ENCODE results near the gene MYO1H. TPM values are rescaled to one million over a fixed set of nuclear protein-coding genes. Genes with fewer than 3 reads are reported as not detected.
A peak's percentile ranks its signal among the peaks of the same experiment; 100 is the strongest.

MYO1H gene
- total and polyA plus RNA-seq, 4 donors, result 0.06 to 0.15 (median 0.09) TPM; not detected in 1

GRCh38 chr12:109440851-109441490 lies 93.3 kb downstream of the MYO1H start:
- WGBS, 2 donors, result 60 to 80% methylated on average over 9 of the region's 9 CpGs
- TF ChIP-seq, protein P1, sequence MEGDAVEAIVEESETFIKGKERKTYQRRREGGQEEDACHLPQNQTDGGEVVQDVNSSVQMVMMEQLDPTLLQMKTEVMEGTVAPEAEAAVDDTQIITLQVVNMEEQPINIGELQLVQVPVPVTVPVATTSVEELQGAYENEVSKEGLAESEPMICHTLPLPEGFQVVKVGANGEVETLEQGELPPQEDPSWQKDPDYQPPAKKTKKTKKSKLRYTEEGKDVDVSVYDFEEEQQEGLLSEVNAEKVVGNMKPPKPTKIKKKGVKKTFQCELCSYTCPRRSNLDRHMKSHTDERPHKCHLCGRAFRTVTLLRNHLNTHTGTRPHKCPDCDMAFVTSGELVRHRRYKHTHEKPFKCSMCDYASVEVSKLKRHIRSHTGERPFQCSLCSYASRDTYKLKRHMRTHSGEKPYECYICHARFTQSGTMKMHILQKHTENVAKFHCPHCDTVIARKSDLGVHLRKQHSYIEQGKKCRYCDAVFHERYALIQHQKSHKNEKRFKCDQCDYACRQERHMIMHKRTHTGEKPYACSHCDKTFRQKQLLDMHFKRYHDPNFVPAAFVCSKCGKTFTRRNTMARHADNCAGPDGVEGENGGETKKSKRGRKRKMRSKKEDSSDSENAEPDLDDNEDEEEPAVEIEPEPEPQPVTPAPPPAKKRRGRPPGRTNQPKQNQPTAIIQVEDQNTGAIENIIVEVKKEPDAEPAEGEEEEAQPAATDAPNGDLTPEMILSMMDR (IDR thresholded peaks at IDR 0.05; ENCODE audit: control extremely low read depth, extremely low read depth), result no peak
- Histone ChIP-seq H3K36me3 (ENCODE audit: control insufficient read depth in 4 of 4, insufficient read depth in 4 of 4, low read length in 4 of 4) (peaks cover 0 to 2% (median 0%) of the 10 kb centered on the region in 4 donors), H3K27ac (ENCODE audit: low read depth in 1 of 2, low read length in 1 of 2) (no peak overlapping the region), H3K4me1 (ENCODE audit: control insufficient read depth in 5 of 5, insufficient read depth in 5 of 5, low read length in 5 of 5) (peaks cover 0 to 2% (median under 1%) of the 10 kb centered on the region in 5 donors), H3K9me3 (ENCODE audit: control insufficient read depth in 4 of 4, insufficient read depth in 3 of 4, low read length in 3 of 4) (no peaks in the 10 kb centered on the region), H3K27me3 (ENCODE audit: control insufficient read depth in 3 of 3, insufficient read depth in 3 of 3, low read length in 2 of 3) (no peaks in the 10 kb centered on the region), H3K4me3 (no peak overlapping the region), H3K9ac (ENCODE audit: insufficient read depth in 1 of 2, low read length in 2 of 2) (no peak overlapping the region)
- ATAC-seq (ENCODE audit: insufficient read depth, low FRiP score) (no peak), DNase-seq (peak in 2 of 3 donors; percentile 37 to 38)

- H3K27ac ChIP-seq (ENCODE audit: low read depth in 1 of 2, low read length in 1 of 2), result no peak overlapping the region
- peaks cover 0 to 15% (median 8%) of the 10 kb centered on the region in 4 donors for H3K36me3 ChIP-seq (ENCODE audit: control insufficient read depth in 4 of 4, insufficient read depth in 4 of 4, low read length in 4 of 4)
- DNase-seq, result peak in 1 of 3 donors; percentile 61
Observed at GRCh38 chr12:109443794-109444193, 96.1 kb downstream of the MYO1H start.

GRCh38 chr12:109444259-109444658 lies 96.6 kb downstream of the MYO1H start:
- ATAC-seq (ENCODE audit: insufficient read depth, low FRiP score), result peak; percentile 13
- WGBS, 2 donors, result 61 to 70% methylated on average over 6 of the region's 6 CpGs
- H3K27ac ChIP-seq (ENCODE audit: low read depth in 1 of 2, low read length in 1 of 2), result peak overlapping the region in 1 of 2 donors; percentile 26
- peaks cover 0 to 2% (median 0%) of the 10 kb centered on the region in 5 donors for H3K4me1 ChIP-seq (ENCODE audit: control insufficient read depth in 5 of 5, insufficient read depth in 5 of 5, low read length in 5 of 5)
- no peaks in the 10 kb centered on the region for H3K9me3 ChIP-seq (ENCODE audit: control insufficient read depth in 4 of 4, insufficient read depth in 3 of 4, low read length in 3 of 4)
- H3K27me3 ChIP-seq (ENCODE audit: control insufficient read depth in 3 of 3, insufficient read depth in 3 of 3, low read length in 2 of 3), result no peaks in the 10 kb centered on the region
- H3K4me3 ChIP-seq, result no peak overlapping the region
- DNase-seq, result peak in 1 of 3 donors; percentile 22
- H3K9ac ChIP-seq (ENCODE audit: insufficient read depth in 1 of 2, low read length in 2 of 2), result no peak overlapping the region
- peaks cover 0 to 15% (median 8%) of the 10 kb centered on the region in 4 donors for H3K36me3 ChIP-seq (ENCODE audit: control insufficient read depth in 4 of 4, insufficient read depth in 4 of 4, low read length in 4 of 4)
- TF ChIP-seq, protein P1 (IDR thresholded peaks at IDR 0.05; ENCODE audit: control extremely low read depth, extremely low read depth), result no peak

More at GRCh38 chr12:109443794-109444193, 96.1 kb downstream of the MYO1H start:
- H3K9me3 ChIP-seq (ENCODE audit: control insufficient read depth in 4 of 4, insufficient read depth in 3 of 4, low read length in 3 of 4), result no peaks in the 10 kb centered on the region
- H3K27me3 ChIP-seq (ENCODE audit: control insufficient read depth in 3 of 3, insufficient read depth in 3 of 3, low read length in 2 of 3), result no peaks in the 10 kb centered on the region
- no peak overlapping the region for H3K9ac ChIP-seq (ENCODE audit: insufficient read depth in 1 of 2, low read length in 2 of 2)
- H3K4me3 ChIP-seq, result no peak overlapping the region
- TF ChIP-seq, protein P1 (IDR thresholded peaks at IDR 0.05; ENCODE audit: control extremely low read depth, extremely low read depth), result no peak
- peaks cover 0 to 2% (median 0%) of the 10 kb centered on the region in 5 donors for H3K4me1 ChIP-seq (ENCODE audit: control insufficient read depth in 5 of 5, insufficient read depth in 5 of 5, low read length in 5 of 5)
- peak; percentile 73 for ATAC-seq (ENCODE audit: insufficient read depth, low FRiP score)
- WGBS, 2 donors, result 65 to 75% methylated on average over 5 of the region's 5 CpGs
